Measurements from ENCODE around the gene VENTX.
"Not testable (repeated sequence)": the region's sequence is repeated elsewhere in the genome, so short reads cannot be mapped to it uniquely, and the experiment has no call there.

VENTX gene

GRCh38 chr10:133212853-133213494 lies 24.7 kb upstream of the VENTX start:
- DNase-seq: no peak
- intact Hi-C loops (cut with DNase I): no loop called here

- intact Hi-C loops (cut with DNase I): no loop called here
- DNase-seq: no peak
Observed at GRCh38 chr10:133213641-133214467, 23.8 kb upstream of the VENTX start.

GRCh38 chr10:133214468-133215410 lies 22.9 kb upstream of the VENTX start:
- no peak for DNase-seq
- intact Hi-C loops (cut with DNase I): no loop called here

GRCh38 chr10:133215586-133215985 lies 22.1 kb upstream of the VENTX start:
- no peak for DNase-seq
- intact Hi-C loops (cut with DNase I): no loop called here

GRCh38 chr10:133216776-133217175 lies 20.9 kb upstream of the VENTX start:
- DNase-seq: no peak
- intact Hi-C loops (cut with DNase I): no loop called here

- no peak for DNase-seq
- intact Hi-C loops (cut with DNase I): no loop called here
Observed at GRCh38 chr10:133217800-133218589, 19.7 kb upstream of the VENTX start.

- intact Hi-C loops (cut with DNase I): no loop called here
- DNase-seq: no peak
Observed at GRCh38 chr10:133218891-133219290, 18.8 kb upstream of the VENTX start.

- intact Hi-C loops (cut with DNase I): no loop called here
- no peak for DNase-seq
Observed at GRCh38 chr10:133219782-133220181, 17.9 kb upstream of the VENTX start.

- no peak for DNase-seq
Observed at GRCh38 chr10:133221331-133221730, 16.3 kb upstream of the VENTX start.

GRCh38 chr10:133221756-133222155 lies 15.9 kb upstream of the VENTX start:
- DNase-seq: not testable (repeated sequence)

More at GRCh38 chr10:133221331-133221730, 16.3 kb upstream of the VENTX start:
- intact Hi-C loops (cut with DNase I): no loop called here

GRCh38 chr10:133224076-133224475 lies 13.6 kb upstream of the VENTX start:
- DNase-seq: no peak
- intact Hi-C loops (cut with DNase I): no loop called here

More at GRCh38 chr10:133221756-133222155, 15.9 kb upstream of the VENTX start:
- intact Hi-C loops (cut with DNase I): not testable (repeated sequence)

GRCh38 chr10:133224756-133225372 lies 12.8 kb upstream of the VENTX start:
- intact Hi-C loops (cut with DNase I): no loop called here
- peak in 37 of 42 donors; percentile 19 to 87 (median 55) for DNase-seq

GRCh38 chr10:133225707-133226191 lies 11.9 kb upstream of the VENTX start:
- peak in 9 of 42 donors; percentile 25 to 60 (median 26) for DNase-seq
- intact Hi-C loops (cut with DNase I): no loop called here

- intact Hi-C loops (cut with DNase I): no loop called here
- DNase-seq: peak in 10 of 42 donors; percentile 8 to 44 (median 32)
Observed at GRCh38 chr10:133226251-133226808, 11.3 kb upstream of the VENTX start.

- intact Hi-C loops (cut with DNase I): no loop called here
- DNase-seq: no peak
Observed at GRCh38 chr10:133227256-133227655, 10.4 kb upstream of the VENTX start.

- no peak for DNase-seq
- intact Hi-C loops (cut with DNase I): no loop called here
Observed at GRCh38 chr10:133229265-133230043, 8.2 kb upstream of the VENTX start.

- DNase-seq: no peak
- intact Hi-C loops (cut with DNase I): no loop called here
Observed at GRCh38 chr10:133230044-133230361, 7.7 kb upstream of the VENTX start, which contains the start of gene UTF1. Gene UTF1 (plus strand): TSS chr10:133230217. CDS start chr10:133230289, 72 bp downstream.

All from head of caudate nucleus (tissue), 42 donors.